Activated T-helper 9 cell treated with anti-CD3 and anti-CD28 coated beads, Interleukin-2, amount 50 U/mL, for 16 hours (primary cell): Measurements from ENCODE around the gene GPR153.
"Not testable (repeated sequence)": the region's sequence is repeated elsewhere in the genome, so short reads cannot be mapped to it uniquely, and the experiment has no call there.

ENCODE experiments used
- DNase-seq: peaks from one replicate; pipeline ENCODE4 v3.0.0-alpha.2; 2020; ENCODE audit warnings: low read depth

The GPR153 gene

GRCh38 chr1:6224718-6225117 is 36.2 kb downstream of the GPR153 start:
- no peak for DNase-seq

GRCh38 chr1:6223617-6224016 is 37.3 kb downstream of the GPR153 start:
- no peak for DNase-seq

- DNase-seq, result no peak
Observed at GRCh38 chr1:6222636-6223035, 38.3 kb downstream of the GPR153 start.

GRCh38 chr1:6221210-6221784 is 39.6 kb downstream of the GPR153 start:
- no peak for DNase-seq

GRCh38 chr1:6220236-6220635 is 40.7 kb downstream of the GPR153 start:
- no peak for DNase-seq

GRCh38 chr1:6219641-6220040 is 41.3 kb downstream of the GPR153 start:
- DNase-seq, result not testable (repeated sequence)

GRCh38 chr1:6218375-6219164 is 42.3 kb downstream of the GPR153 start:
- no peak for DNase-seq

GRCh38 chr1:6212193-6212959 is 48.5 kb downstream of the GPR153 start:
- DNase-seq, result no peak

- no peak for DNase-seq
Observed at GRCh38 chr1:6211731-6212130, 49.2 kb downstream of the GPR153 start.

- no peak for DNase-seq
Observed at GRCh38 chr1:6210591-6211355, 50.1 kb downstream of the GPR153 start.

GRCh38 chr1:6209661-6210580 is 51.0 kb downstream of the GPR153 start:
- no peak for DNase-seq

- no peak for DNase-seq
Observed at GRCh38 chr1:6208723-6209660, 51.9 kb downstream of the GPR153 start.

GRCh38 chr1:6207921-6208320 is 53.0 kb downstream of the GPR153 start:
- DNase-seq, result no peak

GRCh38 chr1:6207075-6207885 is 53.6 kb downstream of the GPR153 start:
- no peak for DNase-seq

- no peak for DNase-seq
Observed at GRCh38 chr1:6206520-6206855, 54.4 kb downstream of the GPR153 start.

GRCh38 chr1:6205849-6206519 is 54.9 kb downstream of the GPR153 start, which contains the start of gene RNF207:
RNF207 (plus strand) TSS chr1:6206119; CDS start chr1:6206536, 417 bp downstream.
- DNase-seq, result peak; percentile 66

- no peak for DNase-seq
Observed at GRCh38 chr1:6202256-6202655, 58.6 kb downstream of the GPR153 start.

- no peak for DNase-seq
Observed at GRCh38 chr1:6200188-6200809, 60.6 kb downstream of the GPR153 start.
